H1 (cell line): ENCODE data around the gene HMGN1. TPM values are rescaled to one million over a fixed set of nuclear protein-coding genes. Genes with fewer than 3 reads are reported as not detected.

Source experiments
- CTCF ChIA-PET: fragments of 300-600 bp; sonication (Branson Sonifier 250); formaldehyde crosslinking; loops from one replicate; lab custom pipeline; 2021; ENCODE audit not compliant: partially characterized antibody; lab: Charles Lee
- POLR2A ChIA-PET: fragments of 300-600 bp; sonication (Branson Sonifier 250); formaldehyde crosslinking; loops from one replicate; lab custom pipeline; 2021; ENCODE audit warnings: inconsistent platforms; ENCODE audit not compliant: partially characterized antibody; lab: Charles Lee
- DNase-seq, 2 experiments: peaks; one replicate each; pipeline versions ENCODE4 v3.0.0 to v3.0.0-alpha.2; 2010 to 2022; ENCODE audit warnings: low spot score in 2 of 2, low read depth in 1 of 2, mixed read lengths in 1 of 2
- FAIRE-seq: peaks from 2 replicates; lab custom pipeline; 2011; peaks lifted over from hg19 to GRCh38; lab: Jason Lieb, UNC
- H2AFZ ChIP-seq: 2 replicates; pipeline ENCODE4 v1.8.1; 2012; ENCODE audit warnings: low read length, inconsistent platforms
- H2AK5ac ChIP-seq: 2 replicates; pipeline ENCODE4 v1.6.1; 2013; ENCODE audit warnings: low read depth, low read length
- H2BK120ac ChIP-seq: replicated peaks from 2 replicates; pipeline ENCODE3; 2013; ENCODE audit warnings: low read depth, low read length, inconsistent platforms
- H2BK12ac ChIP-seq: 2 replicates; pipeline ENCODE4 v1.6.1; 2013; ENCODE audit warnings: low read depth, low read length
- H2BK15ac ChIP-seq: 2 replicates; pipeline ENCODE4 v1.6.1; 2013; ENCODE audit warnings: low read length
- H2BK20ac ChIP-seq: 2 replicates; pipeline ENCODE4 v1.6.1; 2013; ENCODE audit warnings: low read length
- H2BK5ac ChIP-seq: 2 replicates; pipeline ENCODE4 v1.6.1; 2013; ENCODE audit warnings: low read depth, low read length
- H3K14ac ChIP-seq: 2 replicates; pipeline ENCODE4 v1.6.1; 2013; ENCODE audit warnings: inconsistent platforms; ENCODE audit not compliant: insufficient read length
- H3K18ac ChIP-seq: 2 replicates; pipeline ENCODE4 v1.6.1; 2013; ENCODE audit warnings: low read length; ENCODE audit errors: extremely low read depth
- H3K23ac ChIP-seq: 2 replicates; pipeline ENCODE4 v1.6.1; 2013; ENCODE audit warnings: inconsistent platforms; ENCODE audit not compliant: insufficient read length
- H3K23me2 ChIP-seq: 2 replicates; pipeline ENCODE4 v1.6.1; 2013; ENCODE audit warnings: low read depth, low read length
- H3K27ac ChIP-seq: 2 replicates; pipeline ENCODE4 v1.6.1; 2011; ENCODE audit warnings: low read depth, low read length, inconsistent platforms
- H3K27me3 ChIP-seq, 4 experiments: replicated peaks in 1 of 4; 1 replicate in 1 of 4; 2 replicates in 3 of 4; pipeline versions ENCODE4 v1.6.1 to v1.8.1; 2011 to 2013; ENCODE audit warnings: low read length in 3 of 4, mild to moderate bottlenecking in 3 of 4, inconsistent platforms in 2 of 4, mixed read lengths in 2 of 4, moderate library complexity in 1 of 4; ENCODE audit not compliant: control insufficient read depth in 3 of 4, insufficient read depth in 3 of 4; ENCODE audit errors: extremely low read depth in 1 of 4
- H3K36me3 ChIP-seq, 4 experiments: 2 replicates each; pipeline versions ENCODE4 v1.6.1 to v1.8.1; 2011 to 2013; ENCODE audit warnings: mild to moderate bottlenecking in 4 of 4, low read length in 3 of 4, moderate library complexity in 2 of 4, control low read depth in 1 of 4, inconsistent platforms in 1 of 4; ENCODE audit not compliant: insufficient read depth in 4 of 4, control insufficient read depth in 2 of 4
- H3K4ac ChIP-seq: replicated peaks from 2 replicates; pipeline ENCODE3; 2013; ENCODE audit warnings: low read length, low read depth, mixed read lengths, inconsistent platforms; ENCODE audit not compliant: insufficient read length
- H3K4me1 ChIP-seq, 4 experiments: replicated peaks in 1 of 4; 1 replicate in 1 of 4; 2 replicates in 3 of 4; pipeline versions ENCODE4 v1.6.1 to v1.8.1; 2011 to 2013; ENCODE audit warnings: low read length in 3 of 4, inconsistent platforms in 2 of 4, mixed read lengths in 1 of 4; ENCODE audit not compliant: insufficient read depth in 4 of 4, control insufficient read depth in 3 of 4
- H3K4me2 ChIP-seq, 2 experiments: 2 replicates each; pipeline versions ENCODE4 v1.6.1 to v1.8.1; 2011 to 2013; ENCODE audit warnings: low read depth in 2 of 2, low read length in 2 of 2, control low read depth in 1 of 2, inconsistent platforms in 1 of 2, mild to moderate bottlenecking in 1 of 2; ENCODE audit not compliant: insufficient read depth in 1 of 2
- H3K4me3 ChIP-seq, 4 experiments: fragments of 200-600, 300-600 bp in 1 of 4; sonication (generic), shearing (Covaris generic), sonication (Bioruptor Twin) in 1 of 4; 2 replicates each; pipeline versions ENCODE4 v1.5.1 to v1.8.1; 2011 to 2016; ENCODE audit warnings: low read length in 4 of 4, low read depth in 3 of 4, control low read depth in 2 of 4, inconsistent platforms in 2 of 4, mild to moderate bottlenecking in 2 of 4, mixed read lengths in 1 of 4, moderate library complexity in 1 of 4; ENCODE audit not compliant: insufficient read depth in 2 of 4; ENCODE audit errors: extremely low read depth in 1 of 4
- H3K56ac ChIP-seq: replicated peaks from 2 replicates; pipeline ENCODE3; 2013; ENCODE audit warnings: low read depth, mild to moderate bottlenecking, mixed read lengths, low read length, inconsistent platforms; ENCODE audit not compliant: insufficient read length
- H3K79me1 ChIP-seq: 2 replicates; pipeline ENCODE4 v1.6.1; 2013; ENCODE audit warnings: low read depth, low read length, control low read depth
- H3K79me2 ChIP-seq, 2 experiments: 2 replicates each; pipeline versions ENCODE4 v1.6.1 to v1.8.1; 2012 to 2013; ENCODE audit warnings: low read length in 2 of 2, mild to moderate bottlenecking in 2 of 2, inconsistent platforms in 1 of 2; ENCODE audit not compliant: insufficient read depth in 2 of 2, control insufficient read depth in 1 of 2
- H3K9ac ChIP-seq, 4 experiments: replicated peaks in 1 of 4; 1 replicate in 1 of 4; 2 replicates in 3 of 4; pipeline versions ENCODE4 v1.6.1 to v1.8.1; 2011 to 2013; ENCODE audit warnings: low read depth in 3 of 4, low read length in 3 of 4, control low read depth in 2 of 4, mild to moderate bottlenecking in 2 of 4, moderate library complexity in 2 of 4, inconsistent platforms in 1 of 4; ENCODE audit errors: extremely low read depth in 1 of 4
- H3K9me3 ChIP-seq, 2 experiments: 2 replicates each; pipeline versions ENCODE4 v1.6.1 to v1.8.1; 2012 to 2013; ENCODE audit warnings: mild to moderate bottlenecking in 2 of 2, moderate library complexity in 2 of 2, control low read depth in 1 of 2, inconsistent platforms in 1 of 2, low read depth in 1 of 2, low read length in 1 of 2, mixed read lengths in 1 of 2; ENCODE audit not compliant: insufficient read depth in 2 of 2
- H4K20me1 ChIP-seq, 2 experiments: replicated peaks in 1 of 2; 2 replicates each; pipeline versions ENCODE3 to v1.8.1; 2011 to 2013; ENCODE audit warnings: inconsistent platforms in 2 of 2, low read length in 2 of 2, mild to moderate bottlenecking in 1 of 2; ENCODE audit not compliant: insufficient read depth in 2 of 2, control insufficient read depth in 1 of 2
- H4K5ac ChIP-seq: 2 replicates; pipeline ENCODE4 v1.6.1; 2013; ENCODE audit warnings: low read length, low read depth, mixed read lengths, inconsistent platforms; ENCODE audit not compliant: insufficient read length
- H4K8ac ChIP-seq: 2 replicates; pipeline ENCODE4 v1.8.0; 2013; ENCODE audit warnings: mild to moderate bottlenecking, moderate library complexity, low read length, inconsistent platforms; ENCODE audit not compliant: insufficient read depth; ENCODE audit errors: extremely low read depth
- H4K91ac ChIP-seq: replicated peaks from 2 replicates; pipeline ENCODE3; 2013; ENCODE audit warnings: low read length, mixed read lengths, inconsistent platforms; ENCODE audit not compliant: insufficient read length
- BACH1 ChIP-seq: IDR thresholded peaks from 2 replicates; pipeline ENCODE4 v1.6.1; 2012; ENCODE audit warnings: low read length, improper control_type of control experiment
- CTCF ChIP-seq, 3 experiments: IDR thresholded peaks; 1 replicate in 2 of 3; 2 replicates in 1 of 3; pipeline versions ENCODE4 v1.5.1 to v1.6.1; 2011; ENCODE audit warnings: low read length in 3 of 3, mild to moderate bottlenecking in 3 of 3, inconsistent platforms in 2 of 3, low read depth in 1 of 3, moderate library complexity in 1 of 3; ENCODE audit not compliant: insufficient read depth in 1 of 3; ENCODE audit errors: control extremely low read depth in 1 of 3
- HDAC2 ChIP-seq, 2 experiments: fragments of 300-600 bp in 1 of 2; sonication (generic) in 1 of 2; IDR thresholded peaks; 2 replicates each; pipeline ENCODE4 v1.6.1; 2011 to 2012; ENCODE audit warnings: low read depth in 2 of 2, low read length in 2 of 2, mild to moderate bottlenecking in 2 of 2, moderate library complexity in 2 of 2, borderline replicate concordance in 1 of 2, inconsistent platforms in 1 of 2
- KDM1A ChIP-seq: fragments of 200-600, 300-600 bp; sonication (generic); IDR thresholded peaks from 2 replicates; pipeline ENCODE4 v1.7.1; 2016; ENCODE audit warnings: mild to moderate bottlenecking, low read length, borderline replicate concordance
- KDM5A ChIP-seq: fragments of 200-600 bp; IDR thresholded peaks from 2 replicates; pipeline ENCODE4 v1.7.1; 2012; ENCODE audit warnings: mild to moderate bottlenecking, low read length, inconsistent platforms, mixed read lengths
- POLR2A ChIP-seq, 2 experiments: IDR thresholded peaks; 1 replicate in 1 of 2; 2 replicates in 1 of 2; pipeline ENCODE4 v1.6.1; 2011; ENCODE audit warnings: low read depth in 2 of 2, low read length in 2 of 2, mild to moderate bottlenecking in 2 of 2; ENCODE audit errors: control extremely low read depth in 1 of 2
- RAD21 ChIP-seq, 2 experiments: IDR thresholded peaks in 1 of 2; conservative IDR thresholded peaks in 1 of 2; 2 replicates each; pipeline ENCODE4 v1.6.1; 2011; ENCODE audit warnings: low read depth in 2 of 2, low read length in 2 of 2, improper control_type of control experiment in 1 of 2, inconsistent platforms in 1 of 2, mild to moderate bottlenecking in 1 of 2, moderate library complexity in 1 of 2
- ZNF274 ChIP-seq: IDR thresholded peaks from 2 replicates; pipeline ENCODE4 v1.7.0; 2012; ENCODE audit warnings: low read length, borderline replicate concordance; ENCODE audit errors: extremely low read depth
- WGBS, 2 experiments: shearing (Covaris generic) in 1 of 2; methylation state at CpG; one replicate each; pipeline versions ENCODE4 v1.1.6 to v1.1.7; 2013 to 2015; ENCODE audit warnings: low lambda C conversion rate in 2 of 2, mixed read lengths in 2 of 2, inconsistent platforms in 1 of 2, low coverage in 1 of 2, missing lambda C conversion rate in 1 of 2; ENCODE audit not compliant: insufficient replicate concordance in 2 of 2, insufficient coverage in 1 of 2, insufficient read length in 1 of 2; ENCODE audit errors: extremely low coverage in 1 of 2, missing lambda C conversion rate in 1 of 2; 5-methylcytosine and 5-hydroxymethylcytosine counted together
- polyA plus RNA-seq, 7 experiments: library from polyadenylated mRNA; depleted of rRNA in 3 of 7; stranded (reverse) in 5 of 7; unstranded in 2 of 7; fragments of >200 nt in 5 of 7; fragments of 200-250 nt in 2 of 7; gene quantifications; 1 replicate in 5 of 7; 2 replicates in 1 of 7; 4 replicates in 1 of 7; pipeline versions ENCODE4 v1.2.1 to v1.2.3, GENCODE V29; 2011 to 2013; ENCODE audit warnings: missing spikeins in 2 of 7, mixed read lengths in 2 of 7
- total RNA-seq: library from RNA; stranded (reverse); fragmentation: NEBNext Ultra II Directional; extraction: Animal tissue kit (Norgen Biotek cat#: 25700); gene quantifications from 2 replicates; pipeline ENCODE4 v1.2.1, GENCODE V29; 2021

HMGN1 gene
- total and polyA plus RNA-seq, 2 of the 8 experiments (the other 6 are each of a cell fraction or from before 2014, with no cell fraction given): 279 to 505 TPM

GRCh38 chr21:39373634-39374033, 24.7 kb upstream of the HMGN1 start:
- Histone ChIP-seq H3K56ac (no peak overlapping the region), H3K4ac (no peak overlapping the region), H3K14ac (no peak overlapping the region), H3K23ac (no peak overlapping the region), H2BK20ac (no peak overlapping the region), H3K23me2 (no peaks in the 10 kb centered on the region), H3K27me3 (no peaks in the 10 kb centered on the region), H3K9ac (no peak overlapping the region), H2BK15ac (no peak overlapping the region), H3K4me1 (peaks cover 0 to 5% (median 3%) of the 10 kb centered on the region in 4 experiments; a peak in 3 of 7 replicates), H4K8ac (no peak overlapping the region), H3K27ac (no peak overlapping the region), H3K4me3 (no peak overlapping the region), H3K9me3 (no peaks in the 10 kb centered on the region), H4K5ac (no peak overlapping the region), H2BK12ac (no peak overlapping the region), H2AK5ac (no peak overlapping the region), H3K36me3 (no peaks in the 10 kb centered on the region), H3K4me2 (no peak overlapping the region), H2BK120ac (no peak overlapping the region), H4K91ac (no peak overlapping the region), H3K79me2 (no peaks in the 10 kb centered on the region), H3K79me1 (no peaks in the 10 kb centered on the region), H4K20me1 (no peaks in the 10 kb centered on the region), H2AFZ (peak overlapping the region; percentile 91), H2BK5ac (no peak overlapping the region), H3K18ac (no peak overlapping the region)
- TF ChIP-seq KDM5A (no peak), BACH1 (no peak), POLR2A (IDR thresholded peaks at IDR 0.05; ENCODE audit: control extremely low read depth in 1 of 2, low read depth in 2 of 2, low read length in 2 of 2) (no peak), RAD21 (IDR thresholded peaks at IDR 0.05 in 1 of 2, conservative IDR thresholded peaks at IDR 0.05 in 1 of 2; ENCODE audit: low read depth in 2 of 2, low read length in 2 of 2) (peak; percentile 43 to 57), ZNF274 (no peak), KDM1A (no peak), CTCF (IDR thresholded peaks at IDR 0.05; ENCODE audit: control extremely low read depth in 1 of 3, insufficient read depth in 1 of 3, low read depth in 1 of 3, low read length in 3 of 3) (peak in 2 of 3 experiments; percentile 20 to 49; a peak in 3 of 4 replicates), HDAC2 (IDR thresholded peaks at IDR 0.05; ENCODE audit: borderline replicate concordance in 1 of 2, low read depth in 2 of 2, low read length in 2 of 2) (no peak)
- DNase-seq (no peak), FAIRE-seq (no peak)
- WGBS, 2 experiments: 64% methylated on average over 5 of the region's 5 CpGs; no CpG with 5 or more reads in 1 of the 2 experiments
- ChIA-PET POLR2A (interaction anchor here (0.5 to 1.4 kb wide), 6 partner anchors 14 to 69 kb away, joined by 3 to 4 read pairs (median 3); no protein-coding TSS in a partner anchor), CTCF (interaction anchor here (0.5 to 5.4 kb wide), 12 partner anchors 10 to 268 kb away, joined by 3 to 30 read pairs (median 4); no protein-coding TSS in a partner anchor)
